Liver (tissue), 3 donors: ENCODE measurements around the gene HHAT.

Source experiments
- EGR1 ChIP-seq, 2 donors: IDR thresholded peaks; 2 replicates each; pipeline ENCODE4 v1.6.1; 2016 to 2018; ENCODE audit warnings: antibody characterized with exemption in 2 of 2, low read depth in 2 of 2
- FOXA1 ChIP-seq: IDR thresholded peaks from 2 replicates; pipeline ENCODE4 v1.6.1; 2016; ENCODE audit warnings: antibody characterized with exemption
- GABPA ChIP-seq, 2 donors: IDR thresholded peaks in 1 of 2; conservative IDR thresholded peaks in 1 of 2; 2 replicates each; pipeline ENCODE4 v1.6.1; 2016; ENCODE audit warnings: antibody characterized with exemption in 2 of 2, mild to moderate bottlenecking in 1 of 2, moderate library complexity in 1 of 2
- JUND ChIP-seq, 2 donors: IDR thresholded peaks; 2 replicates each; pipeline ENCODE4 v1.6.1; 2016; ENCODE audit warnings: antibody characterized with exemption in 2 of 2
- RXRA ChIP-seq, 2 donors: IDR thresholded peaks; 2 replicates each; pipeline ENCODE4 v1.6.1; 2017 to 2018; ENCODE audit warnings: antibody characterized with exemption in 2 of 2, mild to moderate bottlenecking in 1 of 2
- SP1 ChIP-seq: IDR thresholded peaks from 2 replicates; pipeline ENCODE4 v1.6.1; 2018; ENCODE audit warnings: antibody characterized with exemption, mild to moderate bottlenecking
- TAF1 ChIP-seq: conservative IDR thresholded peaks from 2 replicates; pipeline ENCODE4 v1.6.1; 2016; ENCODE audit warnings: antibody characterized with exemption, mild to moderate bottlenecking
- YY1 ChIP-seq: IDR thresholded peaks from 2 replicates; pipeline ENCODE4 v1.6.1; 2016; ENCODE audit warnings: antibody characterized with exemption, mild to moderate bottlenecking
- TF ChIP-seq, protein P1 (sequence below): fragments of 150-350 bp; IDR thresholded peaks from 2 replicates; pipeline ENCODE4 v1.5.1; 2017; ENCODE audit warnings: improper control_type of control experiment, low read depth, low read length; ENCODE audit not compliant: missing input control
- TF ChIP-seq, protein P2 (sequence below): IDR thresholded peaks from 2 replicates; pipeline ENCODE4 v1.6.1; 2016; ENCODE audit warnings: antibody characterized with exemption, mild to moderate bottlenecking
- TF ChIP-seq, protein P3 (sequence below): IDR thresholded peaks from 2 replicates; pipeline ENCODE4 v1.6.1; 2016; ENCODE audit warnings: antibody characterized with exemption
- TF ChIP-seq, protein P4 (sequence below): IDR thresholded peaks from 2 replicates; pipeline ENCODE4 v1.6.1; 2016; ENCODE audit warnings: antibody characterized with exemption
- TF ChIP-seq, protein P5 (sequence below): IDR thresholded peaks from 2 replicates; pipeline ENCODE4 v1.6.1; 2016; ENCODE audit warnings: antibody characterized with exemption
- donor health status: healthy.
- donor health status: healthy.

DNA sequence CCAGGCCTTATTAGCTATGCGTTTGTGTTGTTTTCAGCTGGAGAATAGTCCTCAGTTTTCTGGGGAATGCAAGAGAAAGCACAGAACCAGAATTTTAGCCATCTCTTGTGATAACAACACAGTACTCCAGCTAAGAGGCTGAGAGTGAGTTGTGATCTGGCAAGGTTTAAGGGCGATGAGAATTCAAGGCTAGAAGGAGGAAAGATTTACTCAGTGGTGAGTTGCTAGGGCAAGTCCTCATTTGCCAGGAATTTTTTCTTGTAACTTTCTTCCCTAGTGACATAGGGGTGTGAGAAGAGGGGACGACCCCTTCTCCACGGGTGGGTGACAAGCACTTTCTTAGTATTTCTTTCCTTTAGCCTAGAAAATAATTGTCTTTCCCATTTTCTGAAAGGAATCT, 53.2 kb downstream of the HHAT start:
- TF ChIP-seq, protein P1, sequence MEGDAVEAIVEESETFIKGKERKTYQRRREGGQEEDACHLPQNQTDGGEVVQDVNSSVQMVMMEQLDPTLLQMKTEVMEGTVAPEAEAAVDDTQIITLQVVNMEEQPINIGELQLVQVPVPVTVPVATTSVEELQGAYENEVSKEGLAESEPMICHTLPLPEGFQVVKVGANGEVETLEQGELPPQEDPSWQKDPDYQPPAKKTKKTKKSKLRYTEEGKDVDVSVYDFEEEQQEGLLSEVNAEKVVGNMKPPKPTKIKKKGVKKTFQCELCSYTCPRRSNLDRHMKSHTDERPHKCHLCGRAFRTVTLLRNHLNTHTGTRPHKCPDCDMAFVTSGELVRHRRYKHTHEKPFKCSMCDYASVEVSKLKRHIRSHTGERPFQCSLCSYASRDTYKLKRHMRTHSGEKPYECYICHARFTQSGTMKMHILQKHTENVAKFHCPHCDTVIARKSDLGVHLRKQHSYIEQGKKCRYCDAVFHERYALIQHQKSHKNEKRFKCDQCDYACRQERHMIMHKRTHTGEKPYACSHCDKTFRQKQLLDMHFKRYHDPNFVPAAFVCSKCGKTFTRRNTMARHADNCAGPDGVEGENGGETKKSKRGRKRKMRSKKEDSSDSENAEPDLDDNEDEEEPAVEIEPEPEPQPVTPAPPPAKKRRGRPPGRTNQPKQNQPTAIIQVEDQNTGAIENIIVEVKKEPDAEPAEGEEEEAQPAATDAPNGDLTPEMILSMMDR, result no peak
- TF ChIP-seq, protein P2, sequence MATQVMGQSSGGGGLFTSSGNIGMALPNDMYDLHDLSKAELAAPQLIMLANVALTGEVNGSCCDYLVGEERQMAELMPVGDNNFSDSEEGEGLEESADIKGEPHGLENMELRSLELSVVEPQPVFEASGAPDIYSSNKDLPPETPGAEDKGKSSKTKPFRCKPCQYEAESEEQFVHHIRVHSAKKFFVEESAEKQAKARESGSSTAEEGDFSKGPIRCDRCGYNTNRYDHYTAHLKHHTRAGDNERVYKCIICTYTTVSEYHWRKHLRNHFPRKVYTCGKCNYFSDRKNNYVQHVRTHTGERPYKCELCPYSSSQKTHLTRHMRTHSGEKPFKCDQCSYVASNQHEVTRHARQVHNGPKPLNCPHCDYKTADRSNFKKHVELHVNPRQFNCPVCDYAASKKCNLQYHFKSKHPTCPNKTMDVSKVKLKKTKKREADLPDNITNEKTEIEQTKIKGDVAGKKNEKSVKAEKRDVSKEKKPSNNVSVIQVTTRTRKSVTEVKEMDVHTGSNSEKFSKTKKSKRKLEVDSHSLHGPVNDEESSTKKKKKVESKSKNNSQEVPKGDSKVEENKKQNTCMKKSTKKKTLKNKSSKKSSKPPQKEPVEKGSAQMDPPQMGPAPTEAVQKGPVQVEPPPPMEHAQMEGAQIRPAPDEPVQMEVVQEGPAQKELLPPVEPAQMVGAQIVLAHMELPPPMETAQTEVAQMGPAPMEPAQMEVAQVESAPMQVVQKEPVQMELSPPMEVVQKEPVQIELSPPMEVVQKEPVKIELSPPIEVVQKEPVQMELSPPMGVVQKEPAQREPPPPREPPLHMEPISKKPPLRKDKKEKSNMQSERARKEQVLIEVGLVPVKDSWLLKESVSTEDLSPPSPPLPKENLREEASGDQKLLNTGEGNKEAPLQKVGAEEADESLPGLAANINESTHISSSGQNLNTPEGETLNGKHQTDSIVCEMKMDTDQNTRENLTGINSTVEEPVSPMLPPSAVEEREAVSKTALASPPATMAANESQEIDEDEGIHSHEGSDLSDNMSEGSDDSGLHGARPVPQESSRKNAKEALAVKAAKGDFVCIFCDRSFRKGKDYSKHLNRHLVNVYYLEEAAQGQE, result no peak
- TF ChIP-seq YY1 (no peak), FOXA1 (no peak), TAF1 (no peak), EGR1 (IDR thresholded peaks at IDR 0.05; ENCODE audit: low read depth in 2 of 2) (no peak), GABPA (IDR thresholded peaks at IDR 0.05 in 1 of 2, conservative IDR thresholded peaks at IDR 0.05 in 1 of 2) (no peak), JUND (IDR thresholded peaks at IDR 0.05) (no peak), SP1 (no peak), RXRA (IDR thresholded peaks at IDR 0.05) (no peak)
- TF ChIP-seq, protein P3, sequence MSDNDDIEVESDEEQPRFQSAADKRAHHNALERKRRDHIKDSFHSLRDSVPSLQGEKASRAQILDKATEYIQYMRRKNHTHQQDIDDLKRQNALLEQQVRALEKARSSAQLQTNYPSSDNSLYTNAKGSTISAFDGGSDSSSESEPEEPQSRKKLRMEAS, result no peak
- TF ChIP-seq, protein P4, sequence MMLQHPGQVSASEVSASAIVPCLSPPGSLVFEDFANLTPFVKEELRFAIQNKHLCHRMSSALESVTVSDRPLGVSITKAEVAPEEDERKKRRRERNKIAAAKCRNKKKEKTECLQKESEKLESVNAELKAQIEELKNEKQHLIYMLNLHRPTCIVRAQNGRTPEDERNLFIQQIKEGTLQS, result no peak
- TF ChIP-seq, protein P5, sequence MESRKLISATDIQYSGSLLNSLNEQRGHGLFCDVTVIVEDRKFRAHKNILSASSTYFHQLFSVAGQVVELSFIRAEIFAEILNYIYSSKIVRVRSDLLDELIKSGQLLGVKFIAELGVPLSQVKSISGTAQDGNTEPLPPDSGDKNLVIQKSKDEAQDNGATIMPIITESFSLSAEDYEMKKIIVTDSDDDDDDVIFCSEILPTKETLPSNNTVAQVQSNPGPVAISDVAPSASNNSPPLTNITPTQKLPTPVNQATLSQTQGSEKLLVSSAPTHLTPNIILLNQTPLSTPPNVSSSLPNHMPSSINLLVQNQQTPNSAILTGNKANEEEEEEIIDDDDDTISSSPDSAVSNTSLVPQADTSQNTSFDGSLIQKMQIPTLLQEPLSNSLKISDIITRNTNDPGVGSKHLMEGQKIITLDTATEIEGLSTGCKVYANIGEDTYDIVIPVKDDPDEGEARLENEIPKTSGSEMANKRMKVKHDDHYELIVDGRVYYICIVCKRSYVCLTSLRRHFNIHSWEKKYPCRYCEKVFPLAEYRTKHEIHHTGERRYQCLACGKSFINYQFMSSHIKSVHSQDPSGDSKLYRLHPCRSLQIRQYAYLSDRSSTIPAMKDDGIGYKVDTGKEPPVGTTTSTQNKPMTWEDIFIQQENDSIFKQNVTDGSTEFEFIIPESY, result no peak
